HG02870 (cell line): ENCODE data around the gene NXPH1.
"Not testable (repeated sequence)": the region's sequence is repeated elsewhere in the genome, so short reads cannot be mapped to it uniquely, and the experiment has no call there.

Experiments used
- ATAC-seq: cut with Tn5 transposase; IDR thresholded peaks from one replicate; pipeline ENCODE4 v1.9.1; 2021; ENCODE audit warnings: mild to moderate bottlenecking, moderate library complexity; ENCODE audit not compliant: unreplicated experiment

NXPH1 gene

DNA sequence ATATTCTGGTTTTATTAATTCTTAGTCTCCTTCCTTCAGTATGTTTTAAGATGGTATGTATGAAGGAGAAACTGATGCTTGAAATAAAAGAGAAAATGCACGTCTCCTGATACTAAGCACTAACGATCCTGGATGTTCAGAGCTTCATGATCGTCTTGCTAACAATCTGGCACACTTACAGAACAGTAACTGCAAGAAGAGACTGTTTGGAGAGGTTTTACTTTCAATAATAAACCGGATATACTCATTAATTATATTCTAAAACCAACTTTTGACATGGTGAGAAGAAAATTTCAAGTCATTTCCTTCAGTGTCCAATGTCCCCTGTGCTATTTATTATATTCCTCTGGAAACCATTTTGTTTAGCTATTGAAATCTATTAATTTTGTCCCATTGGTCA lies 251.0 kb downstream of the NXPH1 start:
- ATAC-seq = no peak

DNA sequence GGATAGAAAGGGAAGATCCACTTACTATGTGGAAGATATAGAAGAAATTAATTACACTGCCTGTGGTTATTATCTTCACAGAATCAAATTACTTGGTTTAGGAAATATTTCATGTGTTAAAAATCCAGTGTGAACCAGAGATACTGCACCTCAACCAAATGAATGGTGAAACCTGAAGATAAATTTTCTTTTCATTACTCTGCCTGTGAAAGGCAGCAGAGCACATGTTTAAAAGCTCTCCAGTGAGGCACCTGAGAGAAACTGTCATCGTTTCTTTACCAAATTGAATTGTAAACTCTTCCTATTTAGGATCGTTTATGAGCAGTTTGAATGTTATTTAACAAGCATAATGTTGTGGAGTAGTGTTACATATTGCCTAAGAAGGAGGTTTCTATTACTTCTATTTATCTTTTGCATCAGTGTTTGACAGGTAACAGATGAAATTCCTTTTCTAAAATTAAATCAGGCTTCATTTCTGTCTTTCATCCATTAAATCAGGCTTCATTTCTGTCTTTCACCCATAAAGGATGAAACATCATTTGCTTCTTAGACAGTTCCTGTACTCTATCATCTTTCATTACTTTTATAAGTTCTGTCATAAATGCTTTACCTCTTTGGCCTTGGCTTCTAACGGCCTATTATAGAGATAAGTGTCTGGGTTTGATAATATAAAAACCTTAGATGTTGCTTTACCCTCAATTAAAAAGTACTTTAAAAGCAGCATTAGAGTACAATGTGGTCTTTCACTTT lies 266.6 kb downstream of the NXPH1 start:
- ATAC-seq = no peak

DNA sequence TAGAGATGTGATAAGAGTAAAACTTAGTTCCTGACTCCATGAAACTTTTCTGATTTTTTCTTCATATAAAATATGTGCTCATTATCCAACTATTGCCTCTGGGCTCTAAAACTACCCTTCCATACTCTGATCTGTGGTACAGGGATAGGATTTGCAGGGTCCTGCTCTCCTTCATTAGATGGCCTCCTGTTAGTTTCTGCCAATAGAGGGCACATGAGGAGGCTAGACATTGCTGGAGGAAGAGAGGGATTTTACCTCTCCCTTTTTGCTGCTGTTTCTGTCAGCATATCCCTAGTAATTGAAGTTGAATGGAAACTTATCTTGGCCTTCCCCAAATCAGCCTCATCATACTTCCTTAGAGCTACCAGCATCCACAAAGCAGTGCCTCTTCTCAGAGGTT lies 269.4 kb downstream of the NXPH1 start:
- ATAC-seq = no peak

DNA sequence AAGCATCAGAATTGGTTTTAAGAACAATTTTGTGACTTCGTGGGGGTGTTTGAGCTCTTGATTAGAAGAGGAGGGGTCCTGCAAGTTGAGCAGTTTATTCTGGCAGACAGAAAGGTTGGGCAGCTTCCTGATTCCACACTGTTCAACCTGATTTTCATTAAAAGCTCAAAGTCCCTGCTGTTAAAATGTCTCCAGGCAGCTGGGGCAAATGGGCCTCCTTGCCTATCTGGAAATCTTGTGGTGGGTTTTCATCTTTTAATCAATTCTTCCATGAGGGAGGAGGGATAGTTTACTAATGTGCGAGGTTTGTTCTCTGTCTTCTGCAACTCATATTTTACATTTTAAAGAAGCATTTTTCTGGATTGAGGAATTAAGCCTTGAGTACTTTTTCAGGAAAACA lies 276.7 kb downstream of the NXPH1 start:
- no peak for ATAC-seq

DNA sequence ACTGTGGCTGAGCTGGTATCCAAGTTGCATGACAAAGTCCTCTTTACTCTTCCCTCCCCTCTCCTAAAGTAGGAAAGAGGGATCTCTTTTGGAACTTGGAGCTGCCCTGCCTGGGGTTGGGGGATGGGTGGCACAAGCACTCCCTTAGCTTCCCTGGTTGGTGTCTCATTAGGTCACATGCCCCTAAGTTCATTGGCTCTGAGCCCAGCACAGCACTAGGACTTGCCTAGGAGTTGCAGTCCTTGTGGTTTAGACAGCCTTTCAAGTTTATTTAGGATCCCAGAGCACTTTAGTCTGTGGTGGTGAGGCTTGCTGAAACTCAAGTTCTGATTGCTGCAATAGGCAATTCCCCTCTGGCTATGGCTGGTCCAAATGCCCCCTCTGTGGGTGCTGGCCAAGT lies 281.4 kb downstream of the NXPH1 start:
- no peak for ATAC-seq

DNA sequence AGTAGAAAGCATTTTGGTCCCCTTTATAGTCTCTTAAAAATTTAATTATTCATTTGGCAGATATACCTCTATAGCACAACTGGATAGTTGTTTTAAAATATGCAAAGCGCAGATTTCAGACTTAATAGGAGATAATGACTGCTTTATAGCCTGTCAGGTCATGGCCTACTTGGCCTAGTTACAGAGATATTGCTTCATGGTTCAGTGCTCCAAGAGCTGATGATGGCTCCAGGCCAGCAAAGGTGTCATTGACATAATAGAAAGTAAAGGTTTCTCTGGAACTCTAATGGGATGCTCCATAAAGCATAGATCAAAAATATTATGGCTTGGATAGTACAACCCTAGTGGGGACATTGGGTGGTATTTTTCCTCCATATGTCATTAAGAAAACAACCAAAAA lies 285.7 kb downstream of the NXPH1 start:
- no peak for ATAC-seq

DNA sequence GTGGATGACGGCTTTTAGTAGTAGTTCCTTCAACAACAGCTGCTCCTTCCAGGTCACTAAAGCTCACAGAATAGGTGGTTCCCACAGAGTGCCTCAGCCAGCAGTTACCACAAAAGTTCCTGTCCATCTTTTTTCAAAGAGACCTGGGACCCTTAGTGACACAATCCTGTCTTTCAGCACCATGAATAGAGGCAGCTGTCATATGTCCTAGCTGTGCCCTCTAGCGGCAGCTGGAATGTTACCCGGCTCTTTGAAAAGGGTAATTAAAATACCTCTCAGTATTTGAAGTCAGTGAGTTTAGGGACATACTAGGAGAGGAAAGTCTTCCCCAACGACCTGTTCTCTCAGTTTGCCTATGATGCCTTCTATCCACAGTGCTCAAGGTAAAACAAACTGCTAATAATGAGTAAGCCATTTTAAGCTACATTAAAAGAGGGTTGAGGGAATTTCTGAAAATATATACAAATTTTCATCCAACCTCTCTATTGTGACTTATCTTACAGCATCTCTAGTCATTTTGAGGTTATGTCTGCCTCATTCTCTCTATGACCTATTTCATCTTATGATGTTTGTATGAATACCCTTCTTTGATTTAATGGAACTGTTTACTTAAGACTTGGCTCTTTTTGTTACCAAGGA lies 290.8 kb downstream of the NXPH1 start:
- ATAC-seq = peak; percentile 90

DNA sequence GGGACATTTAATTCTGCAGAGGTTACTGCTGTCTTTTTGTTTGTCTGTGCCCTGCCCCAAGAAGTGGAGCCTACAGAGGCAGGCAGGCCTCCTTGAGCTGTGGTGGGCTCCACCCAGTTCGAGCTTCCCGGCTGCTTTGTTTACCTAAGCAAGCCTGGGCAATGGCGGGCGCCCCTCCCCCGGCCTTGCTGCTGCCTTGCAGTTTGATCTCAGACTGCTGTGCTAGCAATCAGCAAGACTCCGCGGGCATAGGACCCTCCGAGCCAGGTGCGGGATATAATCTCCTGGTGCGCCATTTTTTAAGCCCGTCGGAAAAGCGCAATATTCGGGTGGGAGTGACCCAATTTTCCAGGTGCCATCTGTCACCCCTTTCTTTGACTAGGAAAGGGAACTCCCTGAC lies 298.3 kb downstream of the NXPH1 start:
- ATAC-seq = not testable (repeated sequence)

DNA sequence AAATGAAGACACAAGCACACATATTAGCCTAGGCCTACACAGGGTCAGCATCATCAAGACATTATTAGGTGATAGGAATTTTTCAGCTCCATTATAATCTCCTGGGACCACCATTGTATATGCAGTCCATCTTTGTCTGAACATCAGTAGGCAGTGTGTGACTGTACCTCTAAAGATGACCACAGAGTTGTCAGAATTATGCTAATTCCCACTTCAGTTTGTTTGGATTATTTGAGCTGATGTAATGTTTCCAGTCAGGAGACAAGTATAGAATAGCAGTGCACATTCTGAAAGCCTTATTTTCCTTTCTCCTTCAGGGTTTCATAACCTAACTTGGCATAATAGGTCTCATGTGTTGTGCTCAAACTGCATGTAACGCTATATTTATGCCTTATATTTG lies 306.4 kb downstream of the NXPH1 start:
- ATAC-seq = no peak

DNA sequence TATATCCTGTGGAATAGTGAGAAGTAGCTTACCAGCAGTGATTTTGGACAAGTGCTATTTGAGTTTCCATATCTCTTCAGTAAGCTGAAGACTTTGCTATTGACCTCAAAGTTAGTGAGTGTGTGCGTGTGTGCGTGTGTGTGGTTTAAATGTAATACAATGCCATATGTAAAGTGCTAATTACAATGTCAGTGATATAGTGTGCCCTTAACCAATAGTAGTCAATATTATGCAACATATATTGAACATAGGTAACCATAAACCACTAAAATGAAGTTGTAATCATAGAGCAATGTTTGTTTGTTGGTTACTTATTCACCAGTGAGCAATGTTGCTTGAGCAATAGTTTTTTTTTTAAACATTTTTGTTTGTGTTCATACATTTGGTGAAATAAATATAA lies 309.4 kb downstream of the NXPH1 start:
- ATAC-seq = no peak

DNA sequence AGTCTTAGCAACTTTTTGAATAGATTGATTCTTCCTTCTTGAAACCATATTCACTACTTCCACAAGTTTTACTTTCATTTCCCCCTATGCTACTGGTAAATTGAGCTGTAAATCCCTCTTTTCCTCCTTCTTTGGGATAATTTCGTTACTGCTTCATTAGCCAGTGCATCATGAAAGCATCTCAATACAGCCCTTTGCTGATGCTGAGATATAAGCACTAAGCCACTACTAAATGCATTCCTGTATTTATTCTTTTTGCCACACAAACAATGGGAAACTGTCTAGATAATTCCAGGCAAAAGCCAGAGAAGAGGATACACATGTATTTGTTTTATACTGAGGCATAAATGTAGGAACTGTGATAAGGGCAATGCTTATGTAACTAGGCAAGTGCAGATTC lies 313.9 kb downstream of the NXPH1 start:
- ATAC-seq = no peak

DNA sequence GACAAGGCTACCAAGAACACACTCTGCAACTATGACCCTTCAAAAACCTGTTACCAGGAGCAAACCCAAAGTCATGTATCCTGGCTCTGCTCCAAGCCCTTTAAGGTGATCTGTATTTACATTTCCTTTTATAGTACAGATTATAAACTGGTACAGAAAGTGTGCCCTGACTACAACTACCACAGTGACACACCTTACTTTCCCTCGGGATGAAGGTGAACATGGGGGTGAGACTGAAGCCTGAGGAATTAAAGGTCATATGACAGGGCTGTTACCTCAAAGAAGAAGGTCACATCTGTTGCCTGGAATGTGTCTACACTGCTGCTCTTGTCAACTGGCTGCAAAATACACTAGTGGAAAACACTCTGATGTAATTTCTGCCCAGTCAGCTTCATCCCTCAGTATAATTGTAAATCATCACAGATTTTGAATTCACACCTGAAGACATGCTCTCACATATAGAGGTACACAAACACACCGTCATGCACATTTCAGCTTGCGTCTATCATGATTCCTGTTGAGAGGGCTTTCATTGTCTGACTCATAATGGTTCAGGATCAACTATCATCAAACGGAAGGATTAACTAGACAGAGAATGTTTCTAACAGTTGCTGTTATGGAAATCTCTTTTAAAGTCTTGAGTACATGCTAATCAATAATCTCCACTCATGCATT lies 318.3 kb downstream of the NXPH1 start:
- ATAC-seq = no peak

DNA sequence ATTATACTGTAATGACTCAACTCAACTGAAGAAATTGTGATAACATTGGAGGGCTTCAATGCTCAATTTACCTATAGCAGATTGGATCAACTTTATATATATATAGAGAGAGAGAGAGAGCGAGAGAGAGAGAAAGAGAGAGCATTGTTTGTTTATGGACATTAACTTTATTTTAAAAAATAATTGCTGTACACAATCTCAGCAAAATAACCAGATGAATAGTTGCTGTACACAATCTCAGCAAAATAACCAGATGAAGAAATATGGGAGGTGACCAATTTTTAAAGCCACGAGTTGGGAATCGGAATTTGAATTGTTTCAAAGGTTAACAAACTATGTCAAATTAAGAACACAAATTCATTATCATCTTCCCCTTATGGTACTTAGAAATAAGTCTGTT lies 319.9 kb downstream of the NXPH1 start:
- ATAC-seq = no peak

DNA sequence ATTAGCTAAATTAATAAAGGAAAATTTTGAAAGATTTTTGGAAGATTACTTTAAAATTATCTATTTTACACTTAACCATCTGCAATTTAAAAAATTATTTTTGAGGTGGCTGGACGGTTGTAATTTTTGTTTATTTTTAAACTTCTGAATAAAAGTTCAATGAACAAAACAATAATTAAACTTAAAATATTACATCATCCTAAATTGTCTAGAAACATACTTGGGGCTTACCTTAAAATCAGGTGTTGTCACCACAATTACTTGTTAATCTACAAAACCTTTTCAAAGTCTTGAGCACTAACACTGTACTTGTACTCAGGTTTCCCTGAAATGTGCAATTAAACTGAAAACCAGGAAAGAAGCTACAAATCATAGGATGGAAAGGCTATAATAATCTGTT lies 328.3 kb downstream of the NXPH1 start:
- no peak for ATAC-seq

DNA sequence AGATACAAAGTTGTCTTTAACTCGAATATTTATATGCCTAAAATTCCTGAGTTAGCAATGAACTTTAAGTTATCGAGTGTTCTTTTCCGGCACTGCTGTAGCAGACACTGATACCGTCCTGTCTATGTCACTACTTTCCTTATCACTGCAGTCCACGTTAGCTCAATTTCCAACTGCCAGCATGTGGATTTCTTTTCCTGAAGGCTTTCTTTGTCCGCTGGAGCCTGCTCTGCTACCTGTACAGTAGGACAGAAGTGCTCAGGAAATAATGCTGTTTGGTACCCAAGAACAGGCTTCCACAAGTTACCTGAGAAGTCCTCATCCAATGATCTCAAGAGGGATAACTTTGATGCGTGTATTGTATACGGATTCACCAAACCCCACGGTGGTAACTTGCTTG lies 329.4 kb downstream of the NXPH1 start:
- ATAC-seq = no peak

DNA sequence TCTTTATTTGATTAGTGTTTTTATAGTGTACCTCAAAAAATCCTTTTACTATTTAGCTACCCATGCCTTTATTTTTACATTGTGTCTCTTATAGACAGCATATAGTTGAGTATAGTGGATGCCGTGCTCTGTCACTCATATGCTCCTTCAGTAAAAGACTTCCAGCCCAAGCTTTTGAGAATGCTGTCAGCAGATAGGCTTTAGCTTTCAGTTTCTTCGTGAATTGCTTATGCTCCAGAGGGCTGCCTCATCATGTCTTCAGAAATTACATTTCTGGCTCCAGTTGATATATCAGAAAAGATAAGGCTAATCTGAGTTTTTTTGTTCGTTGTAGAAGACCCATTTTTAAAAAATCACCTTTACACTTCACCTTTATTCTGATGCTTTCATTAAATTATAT lies 332.0 kb downstream of the NXPH1 start:
- ATAC-seq = no peak

DNA sequence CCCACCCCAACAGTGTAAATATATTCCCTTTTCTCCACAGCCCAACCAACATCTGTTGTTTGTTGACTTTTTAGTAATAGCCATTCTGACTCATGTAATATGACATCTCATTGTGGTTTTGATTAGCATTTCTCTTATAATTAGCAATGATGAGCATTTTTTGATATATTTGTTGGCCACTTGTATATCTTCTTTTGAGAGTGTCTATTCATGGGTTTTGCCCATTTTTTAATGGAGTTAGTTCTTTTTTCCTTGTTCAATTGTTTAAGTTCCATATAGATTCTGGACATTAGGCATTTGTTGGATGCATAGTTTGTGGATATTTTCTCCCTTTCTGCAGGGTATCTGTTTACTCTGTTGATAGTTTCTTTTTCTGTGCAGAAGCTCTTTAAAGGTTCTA lies 340.1 kb downstream of the NXPH1 start:
- ATAC-seq = no peak

DNA sequence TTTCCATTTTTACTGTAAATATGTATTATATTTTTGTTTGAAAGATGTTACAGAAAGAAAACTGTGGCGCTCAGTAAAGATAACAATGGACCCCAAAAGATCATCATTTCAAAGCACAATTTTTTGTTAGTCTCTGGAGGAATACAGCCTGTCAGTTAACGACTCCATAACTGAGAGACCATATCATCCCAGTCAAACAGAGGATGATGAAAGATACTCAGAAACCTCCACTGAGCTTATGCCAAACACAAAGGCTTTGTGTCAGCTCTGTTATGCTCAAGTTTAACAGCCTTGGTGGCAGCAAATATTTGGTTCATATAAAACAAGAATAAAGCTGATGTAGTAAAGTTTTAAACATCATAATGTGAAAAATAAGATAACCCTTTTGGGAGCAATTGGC lies 345.1 kb downstream of the NXPH1 start:
- no peak for ATAC-seq

DNA sequence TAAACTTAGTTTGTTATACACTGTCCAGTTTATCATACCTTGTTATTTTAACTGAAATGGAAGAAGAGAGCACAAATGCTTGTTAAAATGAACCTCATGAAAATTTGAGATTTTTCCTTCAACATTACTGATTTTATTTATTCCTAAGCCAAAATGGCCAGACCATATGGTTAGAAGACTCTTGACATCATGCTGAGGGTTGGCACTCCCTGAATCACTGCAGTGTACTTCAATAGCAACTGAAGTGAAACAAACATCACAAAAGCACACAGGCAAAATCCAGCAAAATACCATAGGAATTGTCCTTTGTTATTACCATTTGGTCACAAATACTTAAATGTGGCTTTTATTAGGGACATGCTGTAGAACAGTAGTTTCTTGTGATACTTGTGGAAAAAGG lies 347.8 kb downstream of the NXPH1 start:
- no peak for ATAC-seq

DNA sequence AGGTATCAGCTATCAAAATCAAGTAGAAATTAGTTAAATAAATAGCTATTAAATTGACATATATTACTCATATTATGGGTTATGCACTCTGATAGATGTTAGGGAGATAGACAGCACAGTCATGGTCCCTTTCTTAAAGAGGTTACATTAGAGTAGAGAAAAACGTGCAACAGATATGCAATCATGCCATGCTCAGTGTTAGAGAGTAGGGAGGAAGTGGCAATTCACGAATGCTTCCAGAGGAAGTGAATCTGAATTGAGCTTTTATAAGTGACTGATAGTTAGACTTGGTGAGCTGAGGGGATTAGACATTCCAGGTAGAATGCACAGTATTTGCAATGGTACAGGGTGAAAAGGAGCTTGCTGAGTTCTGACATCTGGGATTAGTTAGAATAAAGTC lies 349.8 kb downstream of the NXPH1 start:
- no peak for ATAC-seq

DNA sequence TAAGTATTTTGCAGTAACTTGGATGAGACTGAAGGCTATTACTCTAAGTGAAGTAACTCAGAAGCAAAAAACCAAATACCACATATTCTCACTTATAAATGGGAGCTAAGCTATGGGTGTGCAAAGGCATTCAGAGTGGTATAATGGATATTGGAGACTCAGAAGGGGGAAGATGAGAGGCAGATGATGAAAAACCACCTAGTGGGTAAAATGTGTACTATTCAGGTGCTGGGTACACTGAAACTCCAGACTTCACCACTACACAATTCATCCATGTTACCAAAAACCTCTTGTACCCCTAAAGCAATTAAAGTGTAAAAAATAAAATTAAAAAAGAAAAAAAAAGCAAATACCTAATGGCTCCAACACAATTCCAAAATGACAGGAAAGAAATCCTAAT lies 351.7 kb downstream of the NXPH1 start:
- ATAC-seq = no peak

DNA sequence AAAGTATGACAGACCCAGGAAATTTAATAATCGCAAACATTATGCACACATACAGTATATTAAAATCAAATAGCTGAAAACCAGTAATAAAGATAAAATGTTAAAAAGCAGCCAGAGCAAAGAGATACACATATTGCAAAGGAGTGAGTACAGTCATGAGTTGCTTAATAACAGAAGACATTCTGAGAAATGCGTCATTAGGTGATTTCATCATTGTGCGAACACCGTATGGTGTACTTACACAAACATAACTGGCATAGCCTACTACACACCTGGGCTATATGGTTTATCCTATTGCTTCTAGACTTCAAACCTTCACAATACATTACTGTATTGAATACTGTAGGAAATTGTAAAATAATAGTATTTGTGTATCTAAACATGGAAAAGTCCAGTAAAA lies 367.6 kb downstream of the NXPH1 start:
- no peak for ATAC-seq
